ENCODE data around the gene CALHM6. TPM values are rescaled to one million over a fixed set of nuclear protein-coding genes. Genes with fewer than 3 reads are reported as not detected.

The CALHM6 gene
- polyA plus RNA-seq, 1 experiment = 0.75 TPM

DNA sequence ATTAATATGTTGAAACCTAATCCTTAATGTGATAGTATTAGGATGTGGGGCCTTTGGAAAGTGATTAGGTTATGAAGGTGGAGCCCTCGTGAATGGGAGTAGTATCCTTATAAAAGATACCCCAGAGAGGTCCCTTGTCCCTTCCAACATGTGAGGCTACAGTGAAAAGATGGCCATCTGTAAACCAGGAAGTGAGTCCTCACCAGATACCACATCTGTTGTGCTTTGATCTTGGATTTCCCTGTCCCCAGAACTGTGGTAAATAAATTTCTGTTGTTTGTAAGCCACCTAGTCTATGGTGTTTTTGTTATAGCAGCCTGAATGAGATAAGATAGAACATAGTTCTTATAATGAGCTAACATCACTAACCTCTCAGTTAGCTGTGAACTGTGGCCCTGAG is 16.6 kb upstream of the CALHM6 start:
- no peak for DNase-seq (ENCODE audit: low read depth)
- TF ChIP-seq, protein P1, sequence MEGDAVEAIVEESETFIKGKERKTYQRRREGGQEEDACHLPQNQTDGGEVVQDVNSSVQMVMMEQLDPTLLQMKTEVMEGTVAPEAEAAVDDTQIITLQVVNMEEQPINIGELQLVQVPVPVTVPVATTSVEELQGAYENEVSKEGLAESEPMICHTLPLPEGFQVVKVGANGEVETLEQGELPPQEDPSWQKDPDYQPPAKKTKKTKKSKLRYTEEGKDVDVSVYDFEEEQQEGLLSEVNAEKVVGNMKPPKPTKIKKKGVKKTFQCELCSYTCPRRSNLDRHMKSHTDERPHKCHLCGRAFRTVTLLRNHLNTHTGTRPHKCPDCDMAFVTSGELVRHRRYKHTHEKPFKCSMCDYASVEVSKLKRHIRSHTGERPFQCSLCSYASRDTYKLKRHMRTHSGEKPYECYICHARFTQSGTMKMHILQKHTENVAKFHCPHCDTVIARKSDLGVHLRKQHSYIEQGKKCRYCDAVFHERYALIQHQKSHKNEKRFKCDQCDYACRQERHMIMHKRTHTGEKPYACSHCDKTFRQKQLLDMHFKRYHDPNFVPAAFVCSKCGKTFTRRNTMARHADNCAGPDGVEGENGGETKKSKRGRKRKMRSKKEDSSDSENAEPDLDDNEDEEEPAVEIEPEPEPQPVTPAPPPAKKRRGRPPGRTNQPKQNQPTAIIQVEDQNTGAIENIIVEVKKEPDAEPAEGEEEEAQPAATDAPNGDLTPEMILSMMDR (IDR thresholded peaks at IDR 0.05; ENCODE audit: insufficient read depth, low read depth, low read length) = no peak
- POLR2A ChIA-PET = no interaction called here
- CTCF ChIA-PET = interaction anchor here (0.9 to 4.6 kb wide), 8 partner anchors 12 to 156 kb away, joined by 3 to 26 read pairs (median 4); no protein-coding TSS in a partner anchor
- Histone ChIP-seq H3K4me3 (ENCODE audit: low read depth, low read length) (no peak overlapping the region), H3K27me3 (ENCODE audit: control insufficient read depth, insufficient read depth, low read length) (no peaks in the 10 kb centered on the region), H3K36me3 (ENCODE audit: control insufficient read depth, insufficient read depth, low read length) (0 out of 2 replicates have a peak, but pooled peaks cover 2% of the 10 kb centered on the region)

DNA sequence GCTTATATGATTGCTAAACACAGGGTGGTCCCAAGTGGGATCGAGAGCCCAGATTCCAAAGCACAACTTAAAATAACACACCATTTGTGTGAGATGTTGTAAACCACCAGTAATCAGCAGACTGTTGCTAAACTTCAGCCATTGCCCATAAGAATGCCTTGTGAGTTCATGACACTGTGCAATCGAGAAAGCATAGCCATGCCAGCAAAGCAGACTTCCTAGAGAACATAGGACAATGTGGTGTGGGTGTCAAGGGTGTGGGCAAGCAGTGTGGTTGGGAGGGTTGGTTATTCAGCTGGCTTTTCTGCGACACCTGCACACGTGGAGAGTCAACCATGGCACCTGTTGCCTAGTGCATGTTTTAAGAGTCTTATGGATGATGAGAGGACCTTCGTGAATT is 16.1 kb upstream of the CALHM6 start:
- CTCF ChIA-PET = interaction anchor here (0.9 to 4.6 kb wide), 9 partner anchors 12 to 176 kb away, joined by 3 to 26 read pairs (median 4); no protein-coding TSS in a partner anchor
- POLR2A ChIA-PET = no interaction called here
- TF ChIP-seq, protein P1 (IDR thresholded peaks at IDR 0.05; ENCODE audit: insufficient read depth, low read depth, low read length) = no peak

DNA sequence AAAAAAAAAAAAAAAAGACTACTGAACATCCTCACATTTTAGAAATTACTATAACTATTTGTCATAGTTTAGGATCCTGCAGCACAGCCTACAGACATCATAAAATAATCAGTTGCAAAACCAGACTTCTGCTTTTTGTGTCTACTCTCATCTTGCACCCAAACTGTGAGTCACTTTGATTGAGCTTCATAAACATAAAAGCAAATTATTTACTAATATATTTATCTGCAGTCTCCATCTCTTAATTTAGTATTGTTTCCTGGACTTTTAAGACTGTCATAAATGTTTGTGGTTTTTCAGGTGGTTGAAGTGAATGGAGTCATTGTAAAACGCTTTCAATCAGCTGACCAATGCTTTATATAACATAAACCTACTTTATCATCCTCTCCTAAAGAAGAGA is 14.8 kb upstream of the CALHM6 start:
- POLR2A ChIA-PET = no interaction called here
- Histone ChIP-seq H3K27me3 (ENCODE audit: control insufficient read depth, insufficient read depth, low read length) (no peaks in the 10 kb centered on the region), H3K4me3 (ENCODE audit: low read depth, low read length) (no peak overlapping the region), H3K36me3 (ENCODE audit: control insufficient read depth, insufficient read depth, low read length) (no peaks in the 10 kb centered on the region)
- DNase-seq (ENCODE audit: low read depth) = peak; percentile 26
- CTCF ChIA-PET = interaction anchor here (0.7 to 4.6 kb wide), 4 partner anchors 19 to 177 kb away, joined by 3 to 26 read pairs (median 4); no protein-coding TSS in a partner anchor
- TF ChIP-seq, protein P1 (IDR thresholded peaks at IDR 0.05; ENCODE audit: insufficient read depth, low read depth, low read length) = no peak

More for the DNA sequence above, 16.1 kb upstream of the CALHM6 start:
- H3K27me3 ChIP-seq (ENCODE audit: control insufficient read depth, insufficient read depth, low read length) = no peaks in the 10 kb centered on the region
- no peak for DNase-seq (ENCODE audit: low read depth)
- H3K36me3 ChIP-seq (ENCODE audit: control insufficient read depth, insufficient read depth, low read length) = 0 out of 2 replicates have a peak, but pooled peaks cover 2% of the 10 kb centered on the region
- H3K4me3 ChIP-seq (ENCODE audit: low read depth, low read length) = no peak overlapping the region

DNA sequence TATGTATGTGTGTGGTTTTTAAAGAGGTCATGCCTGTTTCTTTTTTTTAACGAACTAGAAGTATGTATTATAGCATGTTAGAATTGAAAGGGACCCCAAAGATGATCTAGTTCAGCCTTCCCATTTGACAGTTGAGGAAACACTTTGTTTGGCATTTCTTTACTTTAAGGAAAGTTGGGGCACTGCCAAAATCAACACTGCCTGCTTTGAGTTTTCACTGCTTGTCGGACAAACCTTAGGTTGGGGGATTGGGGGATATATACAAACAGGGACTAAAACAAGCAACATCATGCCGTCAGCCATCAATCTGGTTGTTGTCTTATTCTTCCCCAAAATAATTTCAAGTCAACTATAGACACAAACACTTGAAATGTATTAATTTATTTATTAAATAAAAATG is 14.1 kb upstream of the CALHM6 start:
- H3K36me3 ChIP-seq (ENCODE audit: control insufficient read depth, insufficient read depth, low read length) = no peaks in the 10 kb centered on the region
- TF ChIP-seq, protein P1 (IDR thresholded peaks at IDR 0.05; ENCODE audit: insufficient read depth, low read depth, low read length) = no peak
- H3K4me3 ChIP-seq (ENCODE audit: low read depth, low read length) = no peak overlapping the region
- POLR2A ChIA-PET = interaction anchor here (0.6 kb wide), 1 partner anchor 39 kb away, joined by 3 read pairs; no protein-coding TSS in a partner anchor
- CTCF ChIA-PET = interaction anchor here (0.9 to 4.6 kb wide), 6 partner anchors 11 to 178 kb away, joined by 3 to 26 read pairs (median 5); no protein-coding TSS in a partner anchor
- H3K27me3 ChIP-seq (ENCODE audit: control insufficient read depth, insufficient read depth, low read length) = no peaks in the 10 kb centered on the region
- no peak for DNase-seq (ENCODE audit: low read depth)

DNA sequence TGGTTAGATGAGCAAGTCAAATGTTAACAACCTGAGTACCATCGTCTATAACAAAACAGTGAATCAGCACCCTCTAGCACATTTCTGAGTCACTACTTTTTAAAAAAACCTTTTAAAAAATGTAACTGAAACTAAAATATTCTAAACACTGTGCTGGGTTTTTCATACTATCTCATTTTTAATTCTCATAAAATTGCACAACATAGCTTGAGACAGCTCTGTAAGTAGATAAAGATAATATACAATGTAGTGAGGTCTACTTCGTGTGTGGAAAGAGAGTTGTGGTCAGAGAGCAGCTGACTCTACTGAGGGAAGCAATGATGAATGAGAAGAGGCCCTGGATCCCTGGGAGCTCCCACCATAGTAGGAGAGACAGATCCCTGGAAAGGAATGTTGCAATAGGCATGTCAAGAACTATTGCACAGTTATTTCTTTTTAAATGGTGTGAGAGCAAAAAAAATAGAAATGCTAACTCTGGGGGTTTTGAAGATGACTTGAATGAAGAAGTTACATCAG is 13.6 kb upstream of the CALHM6 start:
- Histone ChIP-seq H3K27me3 (ENCODE audit: control insufficient read depth, insufficient read depth, low read length) (no peaks in the 10 kb centered on the region), H3K36me3 (ENCODE audit: control insufficient read depth, insufficient read depth, low read length) (no peaks in the 10 kb centered on the region), H3K4me3 (ENCODE audit: low read depth, low read length) (no peak overlapping the region)
- CTCF ChIA-PET = interaction anchor here (0.9 to 4.6 kb wide), 4 partner anchors 10 to 159 kb away, joined by 4 to 26 read pairs (median 5); no protein-coding TSS in a partner anchor
- POLR2A ChIA-PET = interaction anchor here (0.6 kb wide), 1 partner anchor 38 kb away, joined by 3 read pairs; no protein-coding TSS in a partner anchor
- TF ChIP-seq, protein P1 (IDR thresholded peaks at IDR 0.05; ENCODE audit: insufficient read depth, low read depth, low read length) = no peak
- DNase-seq (ENCODE audit: low read depth) = peak; percentile 98

Data from BJ (cell line).